CD4-positive, alpha-beta T cell treated with Interleukin-4 for 4 hours (primary cell): ENCODE data around the gene BOLA2B.
"Not testable (repeated sequence)": the region's sequence is repeated elsewhere in the genome, so short reads cannot be mapped to it uniquely, and the experiment has no call there.

Source experiments
- DNase-seq: peaks from one replicate; pipeline ENCODE4 v3.0.0-alpha.2; 2020

BOLA2B gene

GRCh38 chr16:30184096-30184890, 9.2 kb downstream of the BOLA2B start:
- peak; percentile 88 for DNase-seq

- DNase-seq: peak; percentile 73
These were observed 10.0 kb downstream of the BOLA2B start, which contains the start of gene CORO1A for GRCh38 chr16:30183233-30184095. Gene CORO1A, plus strand, starts transcription at chr16:30183602. Its CDS starts 1,608 bp downstream, at chr16:30185210.

- DNase-seq: no peak
These were observed 12.7 kb downstream of the BOLA2B start for GRCh38 chr16:30180741-30181140.

DNA sequence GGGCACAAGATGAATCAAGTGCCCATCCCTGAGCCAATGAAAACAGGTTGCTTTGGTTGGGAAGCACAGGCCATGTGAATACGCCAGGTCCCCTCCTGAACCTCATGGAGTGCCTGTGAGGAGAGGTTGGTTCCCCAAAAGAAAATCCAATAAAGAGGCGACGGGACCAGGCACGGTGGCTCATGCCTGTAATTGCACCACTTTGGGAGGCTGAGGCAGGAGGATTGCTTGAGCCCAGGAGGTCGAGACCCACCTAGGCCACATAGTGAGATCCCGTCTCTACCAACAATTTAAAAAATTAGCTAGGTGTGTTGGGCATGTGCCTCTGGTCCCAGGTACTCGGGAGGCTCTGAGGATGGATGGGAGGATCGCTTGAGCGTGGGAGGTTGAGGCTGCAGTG, 13.5 kb downstream of the BOLA2B start:
- DNase-seq: no peak

DNA sequence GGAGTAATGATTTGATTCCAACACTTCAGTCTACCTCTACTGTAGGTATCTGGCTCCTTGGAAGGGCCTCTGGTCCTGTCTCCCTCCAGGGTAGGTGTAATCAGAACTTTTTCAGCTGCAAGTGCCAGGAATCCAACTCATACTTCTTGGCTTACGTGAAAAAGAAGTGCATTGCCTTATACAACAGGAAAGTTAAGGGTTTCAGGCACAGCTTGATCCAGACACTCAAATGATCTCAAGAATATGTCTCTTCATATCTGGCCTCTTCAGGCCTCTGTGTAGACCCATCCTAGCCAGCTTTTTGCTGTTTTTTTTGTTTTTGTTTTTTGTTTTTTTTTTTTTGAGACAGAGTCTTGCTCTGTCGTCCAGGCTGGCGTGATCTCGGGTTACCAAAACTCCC, 14.3 kb downstream of the BOLA2B start:
- no peak for DNase-seq

DNA sequence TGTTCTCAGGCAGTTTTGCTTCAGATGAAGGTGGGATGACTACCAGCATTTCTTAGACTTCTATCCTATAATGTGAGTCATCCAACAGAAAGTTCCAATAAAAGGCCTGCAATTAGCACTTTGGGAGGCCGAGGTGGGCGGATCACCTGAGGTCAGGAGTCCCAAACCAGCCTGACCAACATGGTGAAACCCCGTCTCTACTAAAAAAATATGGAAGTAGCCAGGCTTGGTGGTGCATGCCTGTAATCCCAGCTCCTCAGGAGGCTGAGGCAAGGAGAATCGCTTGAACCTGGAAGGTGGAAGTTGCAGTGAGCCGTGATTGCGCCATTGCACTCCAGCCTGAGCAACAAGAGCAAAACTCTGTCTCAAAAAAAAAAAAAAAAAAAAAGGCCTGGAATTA, 16.6 kb downstream of the BOLA2B start:
- DNase-seq: not testable (repeated sequence)

DNA sequence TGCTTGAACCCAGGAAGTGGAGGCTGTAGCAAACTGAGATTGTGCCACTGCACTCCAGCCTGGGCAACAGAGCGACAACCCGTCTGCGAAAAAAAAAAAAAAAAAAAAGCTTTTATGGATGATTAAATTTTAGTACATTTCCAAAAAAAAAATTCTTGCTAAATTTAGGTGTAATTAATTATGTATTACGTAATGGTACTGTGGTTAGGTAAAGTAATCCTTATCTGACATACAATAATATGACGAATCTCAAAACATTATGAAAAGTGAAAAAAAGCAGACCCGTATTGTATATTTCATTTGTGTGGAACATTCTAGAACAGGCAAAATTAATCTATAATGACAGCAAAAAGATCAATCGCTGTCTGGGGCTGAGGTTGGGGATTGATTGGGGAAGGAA, 20.4 kb downstream of the BOLA2B start:
- DNase-seq: no peak

DNA sequence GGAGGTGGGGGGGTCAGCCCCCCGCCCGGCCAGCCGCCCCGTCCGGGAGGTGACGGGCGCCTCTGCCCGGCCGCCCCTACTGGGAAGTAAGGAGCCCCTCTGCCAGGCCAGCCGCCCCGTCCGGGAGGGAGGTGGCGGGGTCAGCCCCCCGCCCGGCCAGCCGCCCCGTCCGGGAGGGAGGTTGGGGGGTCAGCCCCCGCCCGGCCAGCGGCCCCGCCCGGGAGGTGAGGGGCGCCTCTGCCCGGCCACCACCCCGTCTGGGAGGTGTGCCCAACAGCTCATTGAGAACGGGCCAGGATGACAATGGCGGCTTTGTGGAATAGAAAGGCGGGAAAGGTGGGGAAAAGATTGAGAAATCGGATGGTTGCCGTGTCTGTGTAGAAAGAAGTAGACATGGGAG, 23.3 kb downstream of the BOLA2B start:
- DNase-seq: not testable (repeated sequence)

GRCh38 chr16:30169416-30169815, 24.1 kb downstream of the BOLA2B start:
- not testable (repeated sequence) for DNase-seq

DNA sequence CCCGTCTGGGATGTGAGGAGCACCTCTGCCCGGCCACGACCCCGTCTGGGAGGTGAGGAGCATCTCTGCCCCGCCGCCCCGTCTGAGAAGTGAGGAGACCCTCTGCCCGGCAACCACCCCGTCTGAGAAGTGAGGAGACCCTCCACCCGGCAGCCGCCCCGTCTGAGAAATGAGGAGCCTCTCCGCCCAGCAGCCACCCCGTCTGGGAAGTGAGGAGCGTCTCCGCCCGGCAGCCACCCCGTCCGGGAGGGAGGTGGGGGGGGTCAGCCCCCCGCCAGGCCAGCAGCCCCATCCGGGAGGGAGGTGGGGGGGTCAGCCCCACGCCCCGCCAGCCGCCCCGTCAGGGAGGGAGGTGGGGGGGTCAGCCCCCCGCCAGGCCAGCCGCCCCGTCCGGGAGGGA, 24.7 kb downstream of the BOLA2B start:
- DNase-seq: not testable (repeated sequence)

GRCh38 chr16:30166202-30166902, 27.1 kb downstream of the BOLA2B start:
- peak; percentile 34 for DNase-seq

DNA sequence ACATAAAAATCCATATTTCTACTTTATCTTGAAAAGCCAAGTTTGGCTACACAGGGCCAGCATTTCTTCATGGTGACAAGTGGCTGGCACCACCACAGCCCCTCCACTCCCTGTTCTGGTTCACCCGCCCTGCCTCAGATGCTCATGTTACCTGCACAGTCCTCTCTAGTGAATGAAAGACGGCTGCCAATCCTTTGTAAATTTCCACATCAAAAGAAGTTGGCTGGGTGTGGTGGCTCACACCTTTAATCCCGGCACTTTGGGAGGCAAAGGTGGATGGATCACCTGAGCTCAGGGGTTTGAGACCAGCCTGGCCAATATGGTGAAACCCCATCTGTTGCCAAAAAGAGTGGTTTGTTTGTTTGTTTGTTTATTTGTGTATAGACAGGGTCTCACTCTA, 29.9 kb downstream of the BOLA2B start:
- DNase-seq: no peak

- no peak for DNase-seq
These were observed 36.3 kb downstream of the BOLA2B start for GRCh38 chr16:30157214-30157613.

DNA sequence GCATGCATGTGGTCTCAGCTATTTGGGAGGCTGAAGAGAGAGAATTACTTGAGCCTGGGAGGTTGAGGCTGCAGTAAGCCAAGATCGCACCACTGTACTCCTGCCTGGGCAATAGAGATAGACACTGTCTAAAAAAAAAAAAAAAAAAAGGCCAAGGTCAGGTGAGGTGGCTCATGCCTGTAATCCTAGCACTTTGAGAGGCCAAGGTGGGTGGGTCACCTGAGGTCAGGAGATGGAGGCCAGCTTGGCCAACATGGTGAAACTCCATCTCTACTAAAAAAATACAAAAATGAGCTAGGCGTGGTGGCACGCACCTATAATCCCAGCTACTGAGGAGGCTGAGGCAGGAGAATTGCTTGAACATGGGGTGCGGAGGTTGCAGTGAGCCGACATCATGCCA, 38.3 kb downstream of the BOLA2B start:
- no peak for DNase-seq

GRCh38 chr16:30152517-30152916, 40.9 kb downstream of the BOLA2B start:
- no peak for DNase-seq

DNA sequence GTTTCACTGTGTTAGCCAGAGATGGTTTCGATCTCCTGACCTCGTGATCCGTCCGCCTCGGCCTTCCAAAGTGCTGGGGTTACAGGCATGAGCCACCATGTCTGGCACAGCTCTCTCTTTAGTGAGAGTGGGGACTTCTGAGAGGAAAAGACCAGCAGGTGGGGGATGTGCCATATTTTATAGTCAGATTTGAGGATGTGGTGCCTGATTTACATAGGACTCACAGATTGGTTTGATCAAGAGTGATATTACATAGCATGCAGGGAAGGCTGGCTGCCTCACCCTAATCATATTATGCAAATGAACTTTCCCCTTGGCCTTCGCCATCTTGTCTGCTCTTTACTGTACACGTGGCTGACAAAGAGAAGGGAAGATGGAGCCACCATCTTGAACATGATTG, 42.4 kb downstream of the BOLA2B start:
- no peak for DNase-seq

DNA sequence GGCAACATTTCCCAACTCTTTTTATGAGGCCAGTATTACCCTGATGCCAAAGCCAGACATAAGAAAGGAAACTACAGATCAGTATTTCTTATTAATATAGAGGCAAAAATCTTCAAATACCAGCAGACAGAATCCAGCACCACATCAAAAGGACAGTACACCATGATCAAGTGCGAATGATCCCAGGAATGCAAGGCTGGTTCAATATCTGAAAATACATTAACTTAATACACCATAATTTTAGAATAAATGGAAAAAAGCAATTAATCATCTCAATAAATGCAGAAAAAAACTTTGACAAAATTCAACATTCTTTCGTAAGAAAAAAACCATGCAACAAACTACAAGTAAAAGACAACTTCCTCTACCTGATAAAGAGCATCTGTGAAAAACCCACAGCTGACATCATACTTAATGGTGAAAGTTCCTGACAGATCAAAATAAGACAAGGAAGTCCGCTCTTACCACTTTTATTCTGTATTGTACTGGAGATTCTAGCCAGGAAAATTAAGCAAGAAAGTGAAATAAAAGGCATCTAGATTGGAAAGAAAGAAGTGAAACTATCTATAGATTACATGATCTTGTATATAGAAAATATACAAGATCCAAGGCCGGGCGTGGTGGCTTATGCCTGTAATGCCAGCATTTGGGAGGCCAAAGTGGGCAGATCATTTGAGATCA, 44.1 kb downstream of the BOLA2B start:
- no peak for DNase-seq

- no peak for DNase-seq
These were observed 45.5 kb downstream of the BOLA2B start for GRCh38 chr16:30147843-30148510.

DNA sequence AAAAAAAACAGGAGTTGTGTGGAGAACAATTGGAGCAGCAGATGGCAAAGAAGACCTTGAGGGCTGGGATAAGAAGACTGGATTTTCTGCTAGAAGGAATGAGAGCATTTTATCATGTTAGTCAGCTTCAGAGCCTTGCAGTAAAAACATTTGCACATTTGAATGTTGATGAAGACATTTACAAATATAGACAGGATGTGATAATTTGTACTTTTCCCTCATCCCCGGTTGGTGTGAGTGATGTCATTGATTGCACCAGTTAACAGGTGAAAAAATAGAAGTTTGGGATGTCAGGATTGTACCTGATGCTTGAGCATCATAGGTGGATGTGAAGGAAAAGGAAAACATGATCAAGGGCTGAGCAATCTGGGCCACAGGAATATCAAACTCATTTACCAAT, 47.8 kb downstream of the BOLA2B start:
- no peak for DNase-seq

- DNase-seq: no peak
These were observed 48.5 kb downstream of the BOLA2B start for GRCh38 chr16:30144917-30145316.

- DNase-seq: no peak
These were observed 49.4 kb downstream of the BOLA2B start for GRCh38 chr16:30144017-30144416.

DNA sequence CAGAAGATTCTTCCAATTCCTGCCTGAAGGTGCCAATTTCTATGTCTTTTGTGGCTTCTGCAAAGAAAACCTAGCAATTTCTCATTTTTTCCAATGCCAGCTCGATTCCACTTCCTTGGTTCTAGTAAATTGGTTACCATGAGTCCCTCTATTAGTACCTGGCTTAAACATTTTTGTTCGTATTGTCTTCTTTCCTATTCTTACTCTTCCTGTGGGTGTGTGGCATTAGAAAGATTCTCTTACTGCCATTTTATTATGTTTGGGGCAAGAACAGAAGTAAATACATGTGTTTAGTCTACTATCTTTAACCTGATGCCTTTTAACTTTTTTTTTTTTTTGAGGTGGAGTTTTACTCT, 50.1 kb downstream of the BOLA2B start:
- DNase-seq: no peak
